NOMO-1 treated with dmso at 0.1 percent for 144 hours (cell line): ENCODE measurements around the gene FCRL4.
A peak's percentile ranks its signal among the peaks of the same experiment; 100 is the strongest.

Source experiments
- DNase-seq: peaks from one replicate; lab custom pipeline; 2025; ENCODE audit not compliant: unreplicated experiment; lab: John Stamatoyannopoulos, UW

Gene FCRL4

GRCh38 chr1:157597959-157598667 lies at the start of gene FCRL4:
Gene FCRL4 (minus strand): TSS chr1:157598085. CDS start chr1:157597944, 141 bp downstream.
- DNase-seq = peak; percentile 45

GRCh38 chr1:157646144-157646543 lies 48.3 kb upstream of the FCRL4 start:
- no peak for DNase-seq

- no peak for DNase-seq
These were observed 43.3 kb upstream of the FCRL4 start for GRCh38 chr1:157641177-157641576.

GRCh38 chr1:157639800-157640199 lies 41.9 kb upstream of the FCRL4 start:
- no peak for DNase-seq

GRCh38 chr1:157628773-157629172 lies 30.9 kb upstream of the FCRL4 start:
- DNase-seq = no peak

GRCh38 chr1:157626099-157626498 lies 28.2 kb upstream of the FCRL4 start:
- no peak for DNase-seq

GRCh38 chr1:157624471-157624870 lies 26.6 kb upstream of the FCRL4 start:
- no peak for DNase-seq

- no peak for DNase-seq
These were observed 24.6 kb upstream of the FCRL4 start for GRCh38 chr1:157622471-157622870.

GRCh38 chr1:157618190-157618589 lies 20.3 kb upstream of the FCRL4 start:
- DNase-seq = no peak

GRCh38 chr1:157600236-157600635 lies 2.4 kb upstream of the FCRL4 start:
- DNase-seq = no peak

GRCh38 chr1:157596384-157596783 lies 1.5 kb downstream of the FCRL4 start:
- no peak for DNase-seq

- peak; percentile 94 for DNase-seq
These were observed 2.5 kb downstream of the FCRL4 start for GRCh38 chr1:157595356-157595755.

GRCh38 chr1:157585984-157586383 lies 11.9 kb downstream of the FCRL4 start:
- DNase-seq = no peak

- no peak for DNase-seq
These were observed 13.4 kb downstream of the FCRL4 start for GRCh38 chr1:157584503-157584902.

GRCh38 chr1:157580828-157581210 lies 17.1 kb downstream of the FCRL4 start:
- no peak for DNase-seq

GRCh38 chr1:157580179-157580827 lies 17.6 kb downstream of the FCRL4 start:
- DNase-seq = no peak

GRCh38 chr1:157577420-157577819 lies 20.5 kb downstream of the FCRL4 start:
- no peak for DNase-seq

GRCh38 chr1:157575744-157576143 lies 22.1 kb downstream of the FCRL4 start:
- no peak for DNase-seq

- DNase-seq = no peak
These were observed 23.0 kb downstream of the FCRL4 start for GRCh38 chr1:157574836-157575235.

GRCh38 chr1:157566484-157567300 lies 31.2 kb downstream of the FCRL4 start:
- DNase-seq = peak; percentile 75

GRCh38 chr1:157562515-157562914 lies 35.4 kb downstream of the FCRL4 start:
- DNase-seq = no peak

GRCh38 chr1:157558119-157558518 lies 39.8 kb downstream of the FCRL4 start:
- no peak for DNase-seq
